ENCODE data around the gene NCOR1. TPM values are rescaled to one million over a fixed set of nuclear protein-coding genes. Genes with fewer than 3 reads are reported as not detected.

NCOR1 gene
- total RNA-seq = 100 to 1,000 TPM; 321 to 561 (median 467) TPM

DNA sequence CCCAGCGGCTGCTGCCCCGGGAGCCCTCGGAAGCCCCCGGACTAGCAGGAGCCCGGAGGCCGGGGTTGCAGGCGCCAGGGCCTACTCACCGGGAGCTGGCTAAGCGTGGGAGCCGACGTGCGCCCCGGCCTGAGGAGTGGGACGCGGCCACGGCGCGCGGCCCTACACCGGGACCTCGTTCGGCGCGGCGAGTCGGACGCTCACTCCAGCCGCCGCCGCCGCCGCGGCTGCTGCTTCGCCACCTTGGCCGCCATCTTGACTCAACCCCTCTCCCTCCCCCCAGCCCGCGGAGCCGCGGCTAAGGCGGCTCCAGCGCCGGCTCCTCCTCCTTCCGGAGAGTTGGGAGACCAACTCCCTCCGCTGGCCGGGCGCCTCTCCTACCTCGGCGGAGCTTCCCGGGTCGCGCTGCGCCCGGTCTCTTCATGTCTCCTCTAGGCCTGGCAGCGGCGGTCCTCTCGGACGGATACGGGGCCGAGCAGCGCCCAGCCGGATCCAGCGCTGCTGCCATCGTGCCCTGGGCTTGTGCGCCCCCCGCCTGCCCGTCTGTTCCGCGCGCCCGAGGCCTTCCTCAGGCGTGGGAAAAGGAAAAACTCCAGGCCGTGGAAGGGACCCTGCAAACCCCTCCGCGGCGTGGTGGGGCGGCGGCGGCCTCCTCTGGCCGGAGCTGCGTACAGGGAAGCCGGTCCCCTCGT lies at the start of gene NCOR1:
Gene NCOR1, minus strand, starts transcription at position 262 of the 692 bp plus-strand sequence. CDS start 20,965 bp downstream, outside the sequence.
- no peaks in the 10 kb centered on the region for H3K9me3 ChIP-seq
- no peaks in the 10 kb centered on the region for H3K27me3 ChIP-seq
- DNase-seq = peak; percentile 86 to 96 (median 94)
- TF ChIP-seq CTCF (IDR thresholded peaks at IDR 0.05) (peak in 4 of 6 experiments; percentile 29 to 54 (median 41)), POLR2A (IDR thresholded peaks at IDR 0.05) (peak; percentile 79 to 87)
- peaks cover 0 to 22% (median 10%) of the 10 kb centered on the region in 4 donors for H3K4me1 ChIP-seq
- H3K27ac ChIP-seq = peak within 1 kb of the TSS; percentile 92 to 97 (median 94)
- no peaks in the 10 kb centered on the region for H3K36me3 ChIP-seq
- H3K4me3 ChIP-seq = peak within 1 kb of the TSS; percentile 69 to 100 (median 89)

DNA sequence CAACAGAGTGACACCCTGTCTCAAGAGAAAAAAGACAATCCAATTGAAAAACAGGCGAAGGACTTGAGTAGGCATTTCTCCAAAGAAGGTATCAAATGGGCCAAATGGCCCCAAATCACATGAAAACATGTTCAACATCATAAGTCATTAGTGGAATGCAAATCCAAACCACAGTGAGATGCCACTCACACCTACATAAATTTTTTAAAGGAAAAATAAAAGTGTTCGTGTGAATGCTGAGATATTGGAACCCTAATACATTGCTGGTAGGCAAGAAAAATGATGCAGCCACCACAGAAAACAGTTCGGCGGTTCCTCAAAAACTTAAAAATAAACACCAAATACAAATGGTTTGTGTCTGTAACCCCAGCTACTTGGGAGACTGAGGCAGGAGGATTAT lies 46.9 kb upstream of the NCOR1 start:
- no peak overlapping the region for H3K4me3 ChIP-seq
- H3K4me1 ChIP-seq = peaks cover 0 to 3% (median 0%) of the 10 kb centered on the region in 4 donors
- no peak for DNase-seq
- H3K36me3 ChIP-seq = peaks cover 0 to 3% (median 0%) of the 10 kb centered on the region in 3 donors
- no peak overlapping the region for H3K27ac ChIP-seq
- H3K9me3 ChIP-seq = no peaks in the 10 kb centered on the region
- H3K27me3 ChIP-seq = no peaks in the 10 kb centered on the region
- no peak for TF ChIP-seq CTCF (IDR thresholded peaks at IDR 0.05)
- no peak for TF ChIP-seq POLR2A (IDR thresholded peaks at IDR 0.05)

GRCh38 chr17:16261049-16261448 lies 45.7 kb upstream of the NCOR1 start:
- H3K4me3 ChIP-seq = no peak overlapping the region
- peaks cover 0 to 9% (median 0%) of the 10 kb centered on the region in 4 donors for H3K4me1 ChIP-seq
- TF ChIP-seq CTCF (IDR thresholded peaks at IDR 0.05) (no peak), POLR2A (IDR thresholded peaks at IDR 0.05) (no peak)
- H3K27ac ChIP-seq = no peak overlapping the region
- DNase-seq = no peak
- peaks cover 0 to 3% (median 0%) of the 10 kb centered on the region in 3 donors for H3K36me3 ChIP-seq
- no peaks in the 10 kb centered on the region for H3K9me3 ChIP-seq
- no peaks in the 10 kb centered on the region for H3K27me3 ChIP-seq

- DNase-seq = peak in 1 of 3 donors; percentile 30
- H3K4me1 ChIP-seq = peaks cover 0 to 19% (median 0%) of the 10 kb centered on the region in 4 donors
- TF ChIP-seq CTCF (IDR thresholded peaks at IDR 0.05) = no peak
- TF ChIP-seq POLR2A (IDR thresholded peaks at IDR 0.05) = no peak
Observed at GRCh38 chr17:16259926-16260325, 44.6 kb upstream of the NCOR1 start.

GRCh38 chr17:16258901-16259300 lies 43.6 kb upstream of the NCOR1 start:
- no peak for TF ChIP-seq CTCF (IDR thresholded peaks at IDR 0.05)
- no peak for TF ChIP-seq POLR2A (IDR thresholded peaks at IDR 0.05)
- H3K4me1 ChIP-seq = peaks cover 0 to 23% (median 0%) of the 10 kb centered on the region in 4 donors
- DNase-seq = no peak

More at GRCh38 chr17:16259926-16260325, 44.6 kb upstream of the NCOR1 start:
- Histone ChIP-seq H3K27ac (no peak overlapping the region), H3K27me3 (no peaks in the 10 kb centered on the region), H3K9me3 (no peaks in the 10 kb centered on the region), H3K36me3 (peaks cover 0 to 3% (median 0%) of the 10 kb centered on the region in 3 donors), H3K4me3 (no peak overlapping the region)

More at GRCh38 chr17:16258901-16259300, 43.6 kb upstream of the NCOR1 start:
- Histone ChIP-seq H3K36me3 (peaks cover 0 to 3% (median 0%) of the 10 kb centered on the region in 3 donors), H3K27ac (no peak overlapping the region), H3K4me3 (no peak overlapping the region), H3K9me3 (no peaks in the 10 kb centered on the region), H3K27me3 (no peaks in the 10 kb centered on the region)
